Adrenal gland (tissue), 5 donors: ENCODE results near the gene TMEM107.

Source experiments
- CTCF ChIP-seq, 6 experiments: fragments of 450-650 bp in 4 of 6; fragments of 200-600 bp in 2 of 6; sonication (generic) in 1 of 6; IDR thresholded peaks; 1 replicate in 5 of 6; 2 replicates in 1 of 6; pipeline versions ENCODE4 v1.5.1 to v1.8.0; 2016 to 2021; ENCODE audit warnings: antibody characterized with exemption in 6 of 6, mild to moderate bottlenecking in 2 of 6, moderate library complexity in 1 of 6
- POLR2A ChIP-seq, 2 donors: fragments of 450-650 bp; IDR thresholded peaks; one replicate each; pipeline ENCODE4 v1.6.1; 2017; ENCODE audit warnings: antibody characterized with exemption in 2 of 2, mild to moderate bottlenecking in 2 of 2, moderate library complexity in 1 of 2
- donor health status: DM: no; HTN: no; CAD: no.

DNA sequence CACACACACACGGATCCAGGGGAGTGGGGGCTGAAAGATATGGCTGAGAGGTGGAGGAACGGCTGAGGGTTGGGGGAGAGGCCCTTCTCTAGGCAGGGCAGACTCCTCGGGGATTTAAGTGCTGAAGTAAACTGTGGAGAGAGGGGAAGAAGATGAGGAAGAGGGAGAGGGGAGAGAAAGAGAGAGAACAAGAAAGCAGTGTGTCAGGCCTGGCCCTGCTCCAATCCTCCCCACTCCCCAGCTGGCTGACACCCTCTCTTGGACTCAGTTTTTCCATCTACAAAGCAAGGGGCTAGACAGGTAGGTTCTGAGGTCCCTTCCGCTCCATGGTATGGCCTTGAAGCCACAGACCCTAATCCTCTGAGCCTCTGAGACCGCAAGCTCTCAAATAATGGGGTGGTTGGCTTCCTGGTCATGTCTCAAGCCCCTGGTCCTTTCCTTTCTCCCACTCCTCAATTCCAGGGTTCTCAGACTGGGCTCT is 15.4 kb downstream of the TMEM107 start:
- TF ChIP-seq CTCF (IDR thresholded peaks at IDR 0.05) = no peak
- no peak for TF ChIP-seq POLR2A (IDR thresholded peaks at IDR 0.05)
